GM12875 (cell line): ENCODE measurements around the gene COX17.

Experiments used
- H3K4me3 ChIP-seq: one replicate; pipeline ENCODE4 v1.5.1; 2011; ENCODE audit warnings: low read depth, low read length, control low read depth
- TF ChIP-seq, protein P1 (sequence below): IDR thresholded peaks from 2 replicates; pipeline ENCODE4 v1.5.1; 2011; ENCODE audit warnings: low read depth, mild to moderate bottlenecking, control low read depth, inconsistent platforms, low read length, moderate library complexity, borderline replicate concordance; ENCODE audit not compliant: insufficient read depth

Gene COX17

DNA sequence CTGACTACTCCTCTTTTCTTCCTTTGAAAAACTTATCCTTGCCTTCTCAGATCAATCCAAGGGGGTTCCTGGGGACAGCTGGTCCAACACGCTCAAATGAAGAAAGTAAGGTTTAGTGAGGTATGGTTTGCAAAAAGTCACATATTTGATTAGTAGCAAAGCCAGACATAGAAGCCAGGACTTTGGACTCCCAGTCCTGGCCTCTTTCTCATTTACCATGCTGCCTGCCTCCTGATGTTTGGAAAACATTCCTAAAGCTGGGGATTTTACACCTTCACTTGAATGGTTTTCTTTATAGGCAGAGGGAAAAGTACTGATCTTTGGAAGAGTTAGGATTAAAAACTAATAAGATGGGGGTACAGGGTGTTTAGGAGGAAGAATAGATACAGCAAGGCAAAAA lies 31.4 kb downstream of the COX17 start:
- TF ChIP-seq, protein P1, sequence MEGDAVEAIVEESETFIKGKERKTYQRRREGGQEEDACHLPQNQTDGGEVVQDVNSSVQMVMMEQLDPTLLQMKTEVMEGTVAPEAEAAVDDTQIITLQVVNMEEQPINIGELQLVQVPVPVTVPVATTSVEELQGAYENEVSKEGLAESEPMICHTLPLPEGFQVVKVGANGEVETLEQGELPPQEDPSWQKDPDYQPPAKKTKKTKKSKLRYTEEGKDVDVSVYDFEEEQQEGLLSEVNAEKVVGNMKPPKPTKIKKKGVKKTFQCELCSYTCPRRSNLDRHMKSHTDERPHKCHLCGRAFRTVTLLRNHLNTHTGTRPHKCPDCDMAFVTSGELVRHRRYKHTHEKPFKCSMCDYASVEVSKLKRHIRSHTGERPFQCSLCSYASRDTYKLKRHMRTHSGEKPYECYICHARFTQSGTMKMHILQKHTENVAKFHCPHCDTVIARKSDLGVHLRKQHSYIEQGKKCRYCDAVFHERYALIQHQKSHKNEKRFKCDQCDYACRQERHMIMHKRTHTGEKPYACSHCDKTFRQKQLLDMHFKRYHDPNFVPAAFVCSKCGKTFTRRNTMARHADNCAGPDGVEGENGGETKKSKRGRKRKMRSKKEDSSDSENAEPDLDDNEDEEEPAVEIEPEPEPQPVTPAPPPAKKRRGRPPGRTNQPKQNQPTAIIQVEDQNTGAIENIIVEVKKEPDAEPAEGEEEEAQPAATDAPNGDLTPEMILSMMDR: no peak
- H3K4me3 ChIP-seq: no peak overlapping the region

DNA sequence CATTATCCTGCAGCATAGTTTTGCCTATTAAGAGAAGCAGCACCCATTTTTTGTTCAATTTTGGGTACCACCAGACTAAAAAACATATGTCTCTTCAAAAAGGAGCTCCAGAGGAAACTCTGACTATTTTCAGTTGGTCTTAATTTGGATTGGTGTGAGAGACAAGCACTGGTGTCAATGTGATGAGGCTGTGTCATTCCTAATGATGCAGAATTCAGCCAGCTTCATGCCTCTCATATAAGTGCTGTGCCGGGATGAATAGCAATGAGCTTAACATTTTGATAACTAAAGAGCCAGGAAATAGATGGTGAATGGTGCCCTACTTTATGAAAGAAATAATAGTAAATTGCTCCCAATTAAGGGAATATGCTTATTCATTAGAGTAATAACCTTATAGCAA lies 32.7 kb downstream of the COX17 start:
- TF ChIP-seq, protein P1: no peak
- no peak overlapping the region for H3K4me3 ChIP-seq

DNA sequence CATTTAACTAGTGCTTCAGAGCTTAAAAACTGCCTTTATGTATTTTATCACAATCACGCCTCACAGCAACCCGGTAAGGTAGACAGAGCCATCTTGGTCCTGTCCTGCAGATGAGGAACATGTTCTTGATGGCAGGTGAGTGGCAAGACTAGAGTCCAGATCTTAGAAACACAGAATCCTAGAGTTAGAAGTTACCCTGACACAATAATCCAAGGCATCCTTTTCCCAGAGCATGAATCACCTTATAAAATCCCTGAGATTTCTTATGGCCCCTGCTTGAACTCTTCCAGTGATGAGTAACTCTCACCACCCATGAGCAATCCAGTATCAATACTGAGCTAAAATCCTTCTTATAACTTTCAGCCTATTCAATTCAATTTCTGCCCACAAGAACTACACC lies 33.7 kb downstream of the COX17 start:
- TF ChIP-seq, protein P1: no peak
- no peak overlapping the region for H3K4me3 ChIP-seq

DNA sequence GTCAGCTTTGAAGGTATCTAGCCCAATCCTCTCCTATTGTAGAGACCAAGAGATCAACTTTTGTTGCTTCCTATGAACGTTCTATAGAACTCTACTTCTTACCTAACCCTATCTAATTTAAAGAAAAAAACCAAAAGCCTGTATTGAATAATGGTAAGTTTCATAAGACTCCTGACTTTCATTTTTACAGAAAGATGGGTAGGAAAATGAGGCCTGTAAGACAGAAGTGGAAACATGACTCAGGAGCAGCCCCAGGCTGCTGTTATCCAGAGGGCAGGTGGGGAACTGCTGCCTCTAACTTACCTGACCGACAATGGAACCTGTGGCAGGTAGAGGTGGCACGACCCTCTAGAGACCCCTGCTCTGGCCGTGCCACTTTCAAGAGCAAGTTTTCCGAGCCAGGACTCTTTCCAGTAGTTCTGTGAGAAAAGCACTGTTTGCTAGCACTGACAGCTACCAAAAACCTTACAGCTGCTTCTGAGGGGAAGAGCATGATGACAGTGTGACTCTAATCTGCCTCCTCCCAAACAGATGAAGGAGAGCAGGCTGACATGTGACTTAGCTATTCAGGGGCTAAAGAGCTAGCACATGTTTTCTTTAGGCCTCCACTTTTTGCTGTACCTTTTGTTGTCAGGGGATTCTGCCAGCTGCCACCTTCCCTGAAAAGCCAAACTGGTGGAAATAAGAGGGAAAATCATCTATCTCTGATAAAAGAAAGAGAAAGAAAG lies 34.3 kb downstream of the COX17 start:
- TF ChIP-seq, protein P1: no peak
- H3K4me3 ChIP-seq: no peak overlapping the region

DNA sequence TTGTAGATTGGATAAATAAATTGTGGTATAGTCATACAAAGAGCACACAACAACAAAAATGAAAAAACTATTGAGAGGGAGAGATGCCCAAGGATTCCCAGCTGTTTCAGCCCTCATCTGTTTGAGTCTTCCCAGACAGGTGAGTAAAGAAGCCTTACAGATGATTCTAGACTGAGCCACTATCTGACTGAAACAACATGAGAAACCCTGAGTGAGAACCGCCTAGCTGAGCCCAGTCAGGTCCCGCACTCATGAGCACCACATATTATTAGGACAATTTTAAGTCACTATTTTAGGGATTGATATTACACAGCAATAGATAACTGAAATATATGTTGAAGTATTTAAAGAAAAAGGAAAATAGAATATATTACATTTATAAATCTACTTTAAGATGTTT lies 35.8 kb downstream of the COX17 start:
- H3K4me3 ChIP-seq: no peak overlapping the region
- TF ChIP-seq, protein P1: no peak

DNA sequence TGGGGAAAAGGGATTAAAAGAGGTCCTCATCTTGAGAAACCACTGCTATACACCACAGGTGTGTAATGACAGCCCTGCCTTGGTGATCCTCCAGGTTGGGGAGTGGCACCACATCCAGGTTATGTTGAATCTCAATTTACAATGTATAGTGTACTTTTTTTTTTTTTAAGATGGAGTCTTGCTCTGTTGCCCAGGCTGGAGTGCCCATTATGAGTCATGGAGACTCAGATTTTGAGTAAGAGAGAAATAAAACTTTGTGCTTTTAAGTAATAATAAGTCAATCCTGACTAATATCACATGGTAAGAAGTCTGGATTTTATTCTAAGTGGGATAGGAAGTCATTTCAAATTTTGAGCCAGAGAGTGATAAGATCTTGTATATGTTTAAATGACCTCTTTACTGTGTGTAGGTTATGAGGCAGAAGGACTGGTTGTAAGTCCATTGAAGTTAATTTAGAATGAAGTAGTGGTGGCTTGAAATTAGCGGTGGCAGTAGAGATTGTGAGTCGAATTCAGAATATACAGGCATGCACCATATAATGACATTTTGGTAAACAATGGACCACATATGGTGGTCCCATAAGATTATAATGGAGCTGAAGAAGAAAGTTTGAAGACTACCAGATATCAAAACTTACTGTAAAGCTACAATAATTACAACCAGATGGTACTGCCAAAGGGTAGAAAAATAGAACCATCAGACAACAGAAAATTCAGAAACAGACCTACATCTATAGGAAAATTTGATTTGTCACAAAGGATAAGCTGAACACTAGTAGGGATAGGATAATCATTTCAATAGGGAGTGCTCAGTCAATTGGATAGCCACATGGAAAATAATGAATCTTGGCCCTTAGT lies 37.5 kb downstream of the COX17 start:
- H3K4me3 ChIP-seq: no peak overlapping the region
- TF ChIP-seq, protein P1: no peak
